ENCODE results near the gene REP15.
"Not testable (repeated sequence)": the region's sequence is repeated elsewhere in the genome, so short reads cannot be mapped to it uniquely, and the experiment has no call there.

Gene REP15, protein sequence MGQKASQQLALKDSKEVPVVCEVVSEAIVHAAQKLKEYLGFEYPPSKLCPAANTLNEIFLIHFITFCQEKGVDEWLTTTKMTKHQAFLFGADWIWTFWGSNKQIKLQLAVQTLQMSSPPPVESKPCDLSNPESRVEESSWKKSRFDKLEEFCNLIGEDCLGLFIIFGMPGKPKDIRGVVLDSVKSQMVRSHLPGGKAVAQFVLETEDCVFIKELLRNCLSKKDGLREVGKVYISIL

DNA sequence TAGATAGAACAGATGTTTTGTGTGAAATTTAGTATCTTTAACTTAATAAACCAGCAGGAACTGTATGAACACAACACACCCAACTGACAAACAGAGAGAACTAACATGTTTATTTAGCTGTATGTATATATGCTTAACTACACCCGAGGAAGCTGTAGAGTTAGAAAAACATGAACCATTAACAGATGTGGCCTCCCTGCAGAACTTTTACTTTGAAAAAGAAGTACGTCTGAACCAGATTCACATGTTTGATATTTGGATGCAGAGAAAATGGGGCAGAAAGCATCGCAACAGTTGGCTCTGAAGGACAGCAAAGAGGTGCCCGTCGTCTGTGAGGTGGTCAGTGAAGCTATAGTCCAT lies at the start of gene REP15:
TSS of gene REP15 (plus strand) at position 155 of the 360 bp plus-strand sequence. CDS start at position 271, 116 bp downstream.
- DNase-seq, result no peak

DNA sequence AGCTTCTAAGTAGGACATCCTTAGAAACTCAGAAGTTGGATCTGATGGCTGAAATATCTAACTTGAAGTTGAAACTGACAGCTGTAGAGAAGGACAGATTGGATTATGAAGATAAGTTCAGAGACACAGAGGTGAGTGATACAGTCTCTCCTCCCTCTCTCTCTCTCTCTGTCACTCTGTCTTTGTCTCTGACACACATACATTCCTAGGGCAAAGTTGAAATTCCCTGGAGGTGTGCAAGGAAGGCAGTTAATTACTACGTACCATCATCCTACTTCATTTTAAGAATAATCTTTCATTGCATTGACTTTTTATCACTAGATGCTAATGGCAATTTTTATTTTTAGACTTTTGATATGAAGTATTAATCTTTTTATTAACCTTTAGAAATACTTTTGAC lies 46.2 kb upstream of the REP15 start:
- DNase-seq, result no peak

DNA sequence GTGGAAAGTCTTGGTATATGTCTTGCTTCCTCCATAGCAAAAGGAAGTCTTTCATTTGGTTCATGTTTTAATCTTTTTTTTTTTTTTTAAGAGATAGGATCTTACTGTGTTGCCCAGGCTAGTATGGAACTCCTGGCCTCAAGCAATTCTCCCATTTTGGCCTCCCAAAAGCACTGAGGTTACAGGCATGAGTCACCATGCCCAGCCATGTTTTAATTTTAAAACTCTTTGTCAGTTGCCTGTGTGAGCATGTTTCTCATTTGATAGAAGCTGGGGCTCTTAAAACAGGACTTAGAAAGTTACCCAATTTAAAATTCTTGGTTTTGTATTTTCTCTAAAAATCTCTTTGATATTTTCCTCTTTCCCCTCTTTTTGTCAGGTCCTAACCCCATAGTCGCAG lies 45.0 kb upstream of the REP15 start:
- DNase-seq, result no peak

- peak; percentile 37 for DNase-seq
Observed at GRCh38 chr12:27652174-27652763, 44.0 kb upstream of the REP15 start.

GRCh38 chr12:27653661-27654060 lies 42.6 kb upstream of the REP15 start:
- DNase-seq, result no peak

- DNase-seq, result not testable (repeated sequence)
Observed at GRCh38 chr12:27655476-27655875, 40.8 kb upstream of the REP15 start.

DNA sequence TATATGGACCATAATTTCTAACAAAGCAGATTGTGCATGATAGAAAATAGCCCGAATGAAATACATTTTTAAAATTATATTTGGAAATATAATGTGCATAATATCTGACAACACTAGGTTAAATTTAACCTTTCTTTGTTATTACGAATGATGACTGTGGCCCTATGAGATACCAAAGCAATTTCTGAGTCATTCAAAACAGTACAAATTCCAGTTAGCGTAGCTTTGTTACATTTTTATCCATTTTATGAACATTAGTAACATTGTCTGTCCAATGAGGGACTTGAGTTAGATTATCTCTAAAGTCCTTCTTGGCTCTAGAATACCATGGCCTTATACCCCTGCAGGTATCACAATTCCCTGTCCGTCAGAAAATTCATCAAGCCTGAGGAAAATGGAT lies 39.0 kb upstream of the REP15 start:
- DNase-seq, result no peak

GRCh38 chr12:27665704-27666103 lies 30.5 kb upstream of the REP15 start:
- no peak for DNase-seq

GRCh38 chr12:27666510-27666909 lies 29.7 kb upstream of the REP15 start:
- no peak for DNase-seq

- DNase-seq, result no peak
Observed at GRCh38 chr12:27667540-27667939, 28.7 kb upstream of the REP15 start.

GRCh38 chr12:27672051-27672450 lies 24.2 kb upstream of the REP15 start:
- no peak for DNase-seq

DNA sequence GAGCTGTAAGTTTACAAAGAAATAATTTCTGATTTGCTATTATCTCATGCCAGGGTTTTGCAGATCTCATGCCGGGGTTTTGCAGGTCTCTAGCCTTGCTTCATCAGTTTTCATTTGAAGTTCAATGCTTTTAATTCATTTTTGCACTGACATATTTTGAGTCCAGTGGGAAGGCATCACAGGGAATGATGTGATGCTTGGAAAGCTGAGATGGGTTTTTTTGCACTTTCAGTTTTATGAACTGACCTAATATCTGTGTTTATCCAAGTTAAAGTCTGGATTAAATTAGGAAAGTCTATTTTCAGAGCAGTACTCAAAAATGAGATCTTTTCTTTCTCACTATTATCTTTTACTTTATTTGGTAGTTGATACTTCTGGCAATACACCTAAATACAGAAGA lies 23.6 kb upstream of the REP15 start:
- no peak for DNase-seq

GRCh38 chr12:27673101-27673718 lies 23.0 kb upstream of the REP15 start:
- no peak for DNase-seq

GRCh38 chr12:27674989-27675388 lies 21.3 kb upstream of the REP15 start:
- DNase-seq, result no peak

DNA sequence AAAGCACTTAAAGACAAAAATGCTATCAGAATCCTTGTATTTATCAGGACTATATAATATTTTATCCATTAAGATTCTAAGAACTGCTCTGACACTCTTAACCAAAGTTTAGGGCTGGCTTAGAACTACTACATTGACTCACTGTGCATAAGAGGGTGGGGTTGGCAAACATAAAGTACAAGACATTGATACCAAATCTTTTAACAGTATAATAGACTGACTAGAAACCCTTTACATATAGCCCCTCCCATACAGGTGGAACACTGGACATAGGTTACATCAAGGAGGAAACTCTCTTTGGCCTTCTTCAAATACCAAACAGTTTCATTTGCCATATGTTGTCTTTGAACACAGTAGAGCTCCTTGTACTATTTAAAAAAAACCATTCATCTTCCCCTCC lies 15.6 kb upstream of the REP15 start:
- no peak for DNase-seq

DNA sequence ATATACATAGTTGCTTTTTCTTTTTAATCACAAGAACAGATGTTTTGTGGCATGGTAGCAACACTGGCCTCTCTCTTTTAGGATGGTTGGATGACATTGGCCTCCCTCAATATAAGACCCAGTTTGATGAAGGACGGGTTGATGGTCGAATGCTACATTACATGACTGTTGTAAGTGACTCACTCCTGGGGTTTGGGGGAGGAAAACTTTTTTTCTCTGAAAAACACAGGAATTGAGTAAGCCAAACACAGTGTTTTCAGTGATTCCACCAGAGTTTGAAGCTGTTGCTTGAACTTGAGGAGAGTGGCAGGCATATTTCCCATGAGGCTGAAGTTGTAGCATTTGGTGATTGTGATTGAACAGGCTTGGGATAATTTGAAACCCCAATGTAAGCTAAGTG lies 13.7 kb upstream of the REP15 start:
- no peak for DNase-seq

GRCh38 chr12:27685274-27685673 lies 11.0 kb upstream of the REP15 start:
- no peak for DNase-seq

DNA sequence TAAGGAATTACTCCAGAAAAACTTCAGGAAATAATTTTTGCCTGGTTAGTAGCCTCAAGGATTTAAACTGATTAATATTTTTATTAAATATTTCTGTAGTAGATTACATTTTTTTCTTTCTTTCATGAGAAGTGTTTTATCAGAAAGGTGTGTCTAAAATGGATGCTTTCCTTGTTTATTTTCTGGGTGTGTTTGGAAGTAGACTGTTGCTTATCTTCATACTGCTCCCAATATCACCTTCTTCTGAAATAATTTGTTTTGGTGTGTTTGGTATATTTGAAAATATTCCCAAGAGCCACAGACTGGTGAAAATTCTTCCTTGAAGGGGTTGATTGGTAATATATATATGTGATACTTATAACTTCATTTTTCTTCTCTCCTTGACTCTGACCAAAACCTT lies 10.1 kb upstream of the REP15 start:
- no peak for DNase-seq

DNA sequence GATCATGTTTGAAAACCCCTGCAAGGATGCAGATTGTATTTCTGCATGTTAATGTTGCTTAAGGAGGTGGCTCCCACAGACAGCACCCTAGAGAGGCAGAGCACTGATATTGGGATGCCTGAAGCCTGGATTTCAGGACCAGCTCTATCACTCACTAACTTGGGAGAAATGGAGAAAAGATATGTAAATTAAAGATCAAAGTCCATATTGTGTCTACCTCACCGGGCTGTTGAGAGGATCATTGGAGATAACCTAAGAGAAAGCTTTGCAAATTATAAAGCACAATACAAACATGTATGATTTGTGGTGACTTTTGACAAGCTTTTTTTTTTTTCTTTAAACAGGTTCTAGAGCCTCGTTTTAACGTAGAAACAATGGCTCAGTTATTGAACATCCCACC lies 7.6 kb upstream of the REP15 start:
- no peak for DNase-seq

DNA sequence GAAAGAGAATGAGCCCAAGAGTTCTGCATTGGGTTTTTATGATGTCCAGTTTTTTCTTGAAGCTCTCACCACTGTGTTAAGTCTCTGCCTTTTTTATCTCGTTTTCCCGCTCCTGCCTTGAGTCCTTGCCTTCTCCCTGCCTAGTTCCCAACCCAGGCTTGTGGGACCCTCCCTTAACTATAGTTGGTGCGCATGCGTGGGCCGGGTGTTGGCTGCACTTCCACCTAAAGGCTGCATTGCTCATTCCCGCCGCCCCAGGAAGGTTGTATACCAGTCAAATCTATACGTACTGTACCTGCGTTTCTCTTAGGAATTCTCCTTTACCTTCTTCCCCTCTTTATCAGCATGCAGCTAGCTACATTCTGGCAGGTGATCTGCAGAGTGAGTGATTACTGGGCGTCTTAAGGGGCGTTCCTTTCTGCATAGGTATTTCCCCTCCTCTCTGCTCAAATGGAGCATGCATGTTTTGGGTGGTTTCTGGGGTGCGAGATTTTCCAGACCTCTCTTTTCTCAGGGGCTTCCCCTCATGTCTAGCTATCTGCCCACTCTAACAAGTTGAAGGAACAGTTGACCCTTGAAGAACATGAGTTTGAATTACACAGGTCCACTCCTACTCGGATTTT lies 6.6 kb upstream of the REP15 start:
- DNase-seq, result no peak

GRCh38 chr12:27693403-27693802 lies 2.8 kb upstream of the REP15 start:
- no peak for DNase-seq

GRCh38 chr12:27695556-27696292 lies 523 bp upstream of the REP15 start:
- no peak for DNase-seq

GRCh38 chr12:27696864-27697564 lies 767 bp downstream of the REP15 start:
- no peak for DNase-seq

Measured in NCI-H1436 (cell line).